ENCODE measurements around the gene SEPTIN8. TPM values are rescaled to one million over a fixed set of nuclear protein-coding genes. Genes with fewer than 3 reads are reported as not detected.

SEPTIN8 gene
- total and polyA plus RNA-seq, 9 donors: 18.7 to 54.5 (median 36.8) TPM

DNA sequence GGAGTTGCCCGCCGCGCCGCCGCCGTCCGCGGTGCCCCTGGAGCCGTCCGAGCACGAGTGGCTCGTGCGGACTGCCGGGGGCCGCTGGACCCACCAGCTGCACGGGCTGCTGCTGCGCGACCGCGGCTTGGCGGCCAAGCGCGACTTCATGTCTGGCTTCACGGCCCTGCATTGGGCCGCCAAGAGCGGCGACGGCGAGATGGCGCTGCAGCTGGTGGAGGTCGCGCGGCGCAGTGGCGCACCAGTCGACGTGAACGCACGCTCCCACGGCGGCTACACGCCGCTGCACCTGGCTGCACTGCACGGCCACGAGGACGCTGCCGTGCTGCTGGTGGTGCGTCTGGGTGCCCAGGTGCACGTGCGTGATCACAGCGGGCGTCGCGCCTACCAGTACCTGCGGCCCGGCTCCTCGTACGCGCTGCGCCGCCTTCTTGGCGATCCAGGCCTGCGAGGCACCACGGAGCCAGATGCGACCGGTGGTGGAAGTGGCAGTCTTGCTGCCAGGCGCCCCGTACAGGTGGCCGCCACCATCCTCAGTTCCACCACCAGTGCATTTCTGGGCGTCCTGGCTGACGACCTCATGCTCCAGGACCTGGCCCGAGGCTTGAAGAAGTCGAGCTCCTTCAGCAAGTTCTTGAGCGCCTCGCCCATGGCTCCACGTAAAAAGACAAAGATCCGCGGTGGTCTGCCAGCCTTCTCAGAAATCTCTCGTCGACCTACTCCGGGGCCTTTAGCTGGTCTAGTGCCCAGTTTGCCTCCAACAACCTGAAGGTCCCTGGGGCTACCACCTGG is 37.7 kb upstream of the SEPTIN8 start:
- WGBS, 3 donors: 54 to 83% (median 62%) methylated on average over 42 to 81 of the region's 81 CpGs
- Histone ChIP-seq H3K27ac (no peak overlapping the region), H3K9me3 (peaks cover 0 to 4% of the 10 kb centered on the region in 2 donors), H3K36me3 (no peaks in the 10 kb centered on the region), H3K4me3 (no peak overlapping the region), H3K4me1 (ENCODE audit: insufficient read depth) (no peaks in the 10 kb centered on the region), H3K27me3 (no peaks in the 10 kb centered on the region)
- TF ChIP-seq POLR2A (IDR thresholded peaks at IDR 0.05) (no peak), EP300 (IDR thresholded peaks at IDR 0.05) (no peak)
- TF ChIP-seq, protein P1, sequence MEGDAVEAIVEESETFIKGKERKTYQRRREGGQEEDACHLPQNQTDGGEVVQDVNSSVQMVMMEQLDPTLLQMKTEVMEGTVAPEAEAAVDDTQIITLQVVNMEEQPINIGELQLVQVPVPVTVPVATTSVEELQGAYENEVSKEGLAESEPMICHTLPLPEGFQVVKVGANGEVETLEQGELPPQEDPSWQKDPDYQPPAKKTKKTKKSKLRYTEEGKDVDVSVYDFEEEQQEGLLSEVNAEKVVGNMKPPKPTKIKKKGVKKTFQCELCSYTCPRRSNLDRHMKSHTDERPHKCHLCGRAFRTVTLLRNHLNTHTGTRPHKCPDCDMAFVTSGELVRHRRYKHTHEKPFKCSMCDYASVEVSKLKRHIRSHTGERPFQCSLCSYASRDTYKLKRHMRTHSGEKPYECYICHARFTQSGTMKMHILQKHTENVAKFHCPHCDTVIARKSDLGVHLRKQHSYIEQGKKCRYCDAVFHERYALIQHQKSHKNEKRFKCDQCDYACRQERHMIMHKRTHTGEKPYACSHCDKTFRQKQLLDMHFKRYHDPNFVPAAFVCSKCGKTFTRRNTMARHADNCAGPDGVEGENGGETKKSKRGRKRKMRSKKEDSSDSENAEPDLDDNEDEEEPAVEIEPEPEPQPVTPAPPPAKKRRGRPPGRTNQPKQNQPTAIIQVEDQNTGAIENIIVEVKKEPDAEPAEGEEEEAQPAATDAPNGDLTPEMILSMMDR (IDR thresholded peaks at IDR 0.05): no peak
- no peak for DNase-seq
- intact Hi-C loops (cut with DNase I): loop anchor here in 1 of 4 donors (10.0 kb wide), 1 partner anchor 80 kb away; the partner anchor contains the start of gene KIF3A

DNA sequence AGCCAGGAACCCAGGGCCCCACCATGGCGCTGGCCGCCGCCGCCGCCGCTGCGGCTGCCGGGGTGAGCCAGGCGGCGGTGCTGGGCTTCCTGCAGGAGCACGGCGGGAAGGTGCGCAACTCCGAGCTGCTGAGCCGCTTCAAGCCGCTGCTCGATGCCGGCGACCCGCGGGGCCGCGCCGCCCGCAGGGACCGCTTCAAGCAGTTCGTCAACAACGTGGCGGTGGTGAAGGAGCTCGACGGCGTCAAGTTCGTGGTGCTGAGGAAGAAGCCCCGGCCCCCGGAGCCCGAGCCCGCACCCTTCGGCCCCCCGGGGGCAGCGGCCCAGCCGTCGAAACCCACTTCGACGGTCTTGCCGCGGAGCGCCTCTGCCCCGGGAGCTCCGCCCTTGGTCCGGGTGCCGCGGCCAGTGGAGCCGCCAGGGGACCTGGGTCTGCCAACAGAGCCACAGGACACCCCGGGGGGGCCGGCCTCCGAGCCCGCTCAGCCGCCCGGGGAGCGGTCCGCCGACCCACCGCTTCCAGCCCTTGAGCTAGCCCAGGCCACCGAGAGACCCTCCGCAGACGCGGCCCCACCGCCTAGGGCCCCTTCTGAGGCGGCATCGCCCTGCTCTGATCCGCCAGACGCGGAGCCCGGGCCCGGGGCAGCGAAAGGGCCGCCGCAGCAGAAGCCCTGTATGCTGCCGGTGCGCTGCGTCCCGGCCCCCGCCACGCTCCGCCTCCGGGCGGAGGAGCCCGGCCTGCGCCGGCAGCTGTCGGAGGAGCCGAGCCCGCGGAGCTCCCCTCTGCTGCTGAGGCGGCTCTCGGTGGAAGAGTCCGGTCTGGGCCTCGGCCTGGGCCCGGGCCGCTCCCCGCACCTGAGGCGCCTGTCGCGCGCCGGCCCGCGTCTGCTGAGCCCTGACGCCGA is 36.8 kb upstream of the SEPTIN8 start:
- intact Hi-C loops (cut with DNase I): loop anchor here in 1 of 4 donors (10.0 kb wide), 1 partner anchor 79 kb away; the partner anchor contains the start of gene KIF3A
- peak in 3 of 5 donors; percentile 11 to 51 (median 34) for DNase-seq
- Histone ChIP-seq H3K4me1 (ENCODE audit: insufficient read depth) (no peaks in the 10 kb centered on the region), H3K9me3 (peaks cover 0 to 4% of the 10 kb centered on the region in 2 donors), H3K36me3 (no peaks in the 10 kb centered on the region), H3K27ac (no peak overlapping the region), H3K27me3 (no peaks in the 10 kb centered on the region), H3K4me3 (peak overlapping the region; percentile 27)
- WGBS, 3 donors: 3 to 25% (median 4%) methylated on average over 4 to 109 of the region's 110 CpGs
- no peak for TF ChIP-seq POLR2A (IDR thresholded peaks at IDR 0.05)
- no peak for TF ChIP-seq EP300 (IDR thresholded peaks at IDR 0.05)
- TF ChIP-seq, protein P1 (IDR thresholded peaks at IDR 0.05): no peak

DNA sequence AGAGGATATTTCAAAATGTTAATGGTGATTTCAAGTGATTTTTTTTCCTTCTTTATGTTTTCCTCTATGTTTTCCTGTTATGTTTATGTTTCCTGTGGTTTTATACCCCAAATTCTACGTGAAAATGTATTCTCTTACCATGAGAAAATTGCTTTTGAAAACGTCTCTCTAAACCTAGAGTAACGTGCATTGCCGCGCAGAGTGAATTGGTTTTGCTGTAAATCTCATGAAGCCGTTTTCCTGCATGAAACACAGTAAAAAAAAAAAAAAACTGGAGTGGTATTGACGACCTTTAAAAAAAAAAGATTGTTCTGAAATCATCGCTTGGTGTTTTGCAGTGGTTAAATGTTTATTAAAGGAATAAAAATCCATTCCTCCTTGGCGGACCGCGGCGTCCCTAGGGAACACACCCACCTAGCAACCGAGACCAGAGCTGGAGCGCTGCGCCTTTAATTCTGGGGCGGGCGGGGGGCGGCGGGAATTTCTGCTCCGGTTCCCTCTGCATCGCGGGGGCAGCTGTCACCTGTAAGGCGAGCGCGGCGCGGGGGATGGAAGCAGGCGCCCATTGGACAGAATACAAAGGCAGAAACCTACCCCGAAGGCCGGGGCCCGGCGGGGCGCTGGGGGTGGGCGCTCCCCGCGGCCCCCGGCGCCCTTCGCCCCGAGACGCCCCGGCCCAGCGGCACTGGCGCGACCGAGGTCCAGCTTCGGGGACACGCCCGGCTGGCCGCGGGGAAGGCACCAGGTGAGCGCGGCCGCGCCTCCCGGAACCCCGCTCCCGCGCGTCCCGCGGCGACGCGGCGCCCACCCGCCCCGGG is 36.0 kb upstream of the SEPTIN8 start, which contains the start of gene SOWAHA:
TSS of gene SOWAHA (plus strand) at position 522 of the 818 bp plus-strand sequence. CDS start 320 bp downstream, outside the sequence.
- H3K4me3 ChIP-seq: peak within 1 kb of the TSS; percentile 27
- DNase-seq: peak in 1 of 5 donors; percentile 34
- H3K36me3 ChIP-seq: no peaks in the 10 kb centered on the region
- H3K9me3 ChIP-seq: peaks cover 0 to 4% of the 10 kb centered on the region in 2 donors
- H3K27ac ChIP-seq: no peak within 1 kb of the TSS
- no peaks in the 10 kb centered on the region for H3K27me3 ChIP-seq
- no peak for TF ChIP-seq POLR2A (IDR thresholded peaks at IDR 0.05)
- no peak for TF ChIP-seq EP300 (IDR thresholded peaks at IDR 0.05)
- TF ChIP-seq, protein P1 (IDR thresholded peaks at IDR 0.05): no peak
- WGBS, 3 donors: 2 to 6% (median 5%) methylated on average over 28 to 67 of the region's 68 CpGs
- H3K4me1 ChIP-seq (ENCODE audit: insufficient read depth): no peaks in the 10 kb centered on the region
- intact Hi-C loops (cut with DNase I): loop anchor here in 1 of 4 donors (10.0 kb wide), 1 partner anchor 78 kb away; the partner anchor contains the start of gene KIF3A

Data from ovary (tissue), 9 donors.